GM23248 (cell line): ENCODE data around the gene ENTREP3. TPM values are rescaled to one million over a fixed set of nuclear protein-coding genes. Genes with fewer than 3 reads are reported as not detected.

Experiments
- DNase-seq: peaks from one replicate; pipeline ENCODE4 v3.0.0-alpha.2; 2015
- H2AFZ ChIP-seq: fragments of 200-600 bp; sonication (generic); 2 replicates; pipeline ENCODE4 v1.6.1; 2016; ENCODE audit warnings: antibody characterized with exemption
- H3F3A ChIP-seq: fragments of 200-600 bp; sonication (generic); 2 replicates; pipeline ENCODE4 v1.6.1; 2016; ENCODE audit warnings: mild to moderate bottlenecking, antibody characterized with exemption, mixed run types; ENCODE audit not compliant: insufficient read depth
- H3K27ac ChIP-seq: fragments of 200-600 bp; sonication (generic); 2 replicates; pipeline ENCODE4 v1.5.1; 2016; ENCODE audit warnings: mild to moderate bottlenecking
- H3K27me3 ChIP-seq: fragments of 200-600 bp; sonication (generic); replicated peaks from 2 replicates; pipeline ENCODE4 v1.6.1; 2016; ENCODE audit warnings: mild to moderate bottlenecking; ENCODE audit not compliant: insufficient read depth
- H3K36me3 ChIP-seq: fragments of 200-600 bp; sonication (generic); 2 replicates; pipeline ENCODE4 v1.6.1; 2016; ENCODE audit warnings: low read depth, mild to moderate bottlenecking
- H3K4me1 ChIP-seq: fragments of 200-600 bp; sonication (generic); 2 replicates; pipeline ENCODE4 v1.6.1; 2016; ENCODE audit warnings: mild to moderate bottlenecking; ENCODE audit not compliant: insufficient read depth
- H3K4me2 ChIP-seq: fragments of 200-600 bp; sonication (generic); one replicate; pipeline ENCODE4 v1.6.1; 2016; ENCODE audit warnings: mild to moderate bottlenecking; ENCODE audit not compliant: unreplicated experiment
- H3K4me3 ChIP-seq: fragments of 200-600 bp; sonication (generic); 2 replicates; pipeline ENCODE4 v1.5.1; 2016; ENCODE audit warnings: mild to moderate bottlenecking
- H3K79me2 ChIP-seq: fragments of 200-600 bp; sonication (generic); 2 replicates; pipeline ENCODE4 v1.6.1; 2016; ENCODE audit warnings: mild to moderate bottlenecking; ENCODE audit not compliant: insufficient read depth
- H3K9ac ChIP-seq: fragments of 200-600 bp; sonication (generic); 2 replicates; pipeline ENCODE4 v1.6.1; 2016; ENCODE audit warnings: mild to moderate bottlenecking
- H3K9me2 ChIP-seq: fragments of 200-600 bp; sonication (generic); 2 replicates; pipeline ENCODE4 v1.6.1; 2016; ENCODE audit warnings: mixed run types, mild to moderate bottlenecking, moderate library complexity; ENCODE audit not compliant: insufficient read depth
- H3K9me3 ChIP-seq: fragments of 200-600 bp; sonication (generic); one replicate; pipeline ENCODE4 v1.6.1; 2017; ENCODE audit warnings: low read depth
- H4K20me1 ChIP-seq: fragments of 200-600 bp; sonication (generic); 2 replicates; pipeline ENCODE4 v1.6.0; 2016; ENCODE audit not compliant: insufficient read depth
- EZH2 ChIP-seq: fragments of 200-600 bp; sonication (generic); IDR thresholded peaks from 2 replicates; pipeline ENCODE4 v1.6.1; 2018; ENCODE audit warnings: antibody characterized with exemption, mild to moderate bottlenecking; ENCODE audit not compliant: insufficient read depth, poor library complexity, severe bottlenecking
- EZH2phosphoT487 ChIP-seq: fragments of 200-600 bp; sonication (generic); IDR thresholded peaks from 2 replicates; pipeline ENCODE4 v1.6.1; 2018; ENCODE audit warnings: antibody characterized with exemption, moderate library complexity, mild to moderate bottlenecking, low read depth; ENCODE audit not compliant: insufficient read depth
- WGBS, 2 experiments: methylation state at CpG; one replicate each; pipeline ENCODE4 v1.1.6; 2015 to 2017; ENCODE audit warnings: low lambda C conversion rate in 2 of 2, low coverage in 1 of 2; ENCODE audit errors: missing lambda C conversion rate in 2 of 2; 5-methylcytosine and 5-hydroxymethylcytosine counted together
- in situ Hi-C: fragments of 300-500 bp; cut with MboI; formaldehyde crosslinking; loops from 2 replicates; pipeline ENCODE4 v1.15.0; 2020
- polyA plus RNA-seq: library from polyadenylated mRNA; unstranded; fragments of >200 nt; fragmentation: Nextera tagmentation; extraction: Ambion mirVana; gene quantifications from 2 replicates; pipeline ENCODE4 v1.2.1, GENCODE V29; 2016
- total RNA-seq: library from RNA; depleted of rRNA; stranded (reverse); fragments of >200 nt; shearing (Covaris generic); gene quantifications from 2 replicates; pipeline ENCODE4 v1.2.3, GENCODE V29; 2014

The ENTREP3 gene
- total and polyA plus RNA-seq, 2 experiments from 2014 or later, result 8.0 TPM

DNA sequence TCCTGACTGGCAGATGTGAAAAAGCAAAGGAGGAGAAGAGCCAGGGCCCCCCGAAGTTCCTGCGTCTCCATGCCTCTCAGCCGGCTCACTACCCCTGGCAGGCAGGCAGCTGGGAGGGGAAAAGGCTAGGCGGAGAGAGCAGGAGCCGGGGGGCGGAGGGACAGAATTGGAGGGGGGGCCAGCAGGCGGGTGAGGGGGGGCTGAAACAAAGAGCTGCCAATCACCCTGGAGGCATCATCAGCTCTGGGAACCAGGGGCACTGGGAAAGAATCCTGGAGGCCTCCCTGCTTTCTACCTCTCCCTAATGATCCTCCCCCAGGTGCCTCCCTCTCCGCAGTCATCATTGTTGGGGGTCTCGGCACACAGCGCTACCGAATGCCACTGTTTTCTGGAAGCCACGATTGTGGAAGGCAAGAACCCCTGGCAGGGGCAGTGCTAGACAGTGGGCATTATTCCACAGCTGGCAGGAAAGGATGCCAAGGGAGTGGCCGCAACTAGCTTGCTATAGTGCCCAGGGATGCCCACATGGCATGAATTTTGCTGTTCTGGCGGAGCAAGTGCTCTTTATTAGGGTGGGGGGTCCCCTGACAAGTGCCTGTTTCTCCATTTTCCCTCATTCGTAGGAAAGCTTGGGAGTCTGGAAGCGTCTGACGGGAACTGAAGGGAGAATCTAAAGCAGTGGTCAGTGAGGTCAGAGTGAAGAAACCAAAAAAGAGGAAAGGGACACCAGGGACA, 47.3 kb downstream of the ENTREP3 start, which contains the start of gene THBS3:
Gene THBS3, minus strand, starts transcription at position 92 of the 735 bp plus-strand sequence. Its CDS starts 21 bp downstream, at position 71.
- peaks cover 16% of the 10 kb centered on the region for H3K4me1 ChIP-seq
- H3K79me2 ChIP-seq, result peaks cover 13% of the 10 kb centered on the region
- H3K4me3 ChIP-seq, result peak within 1 kb of the TSS; percentile 98
- TF ChIP-seq EZH2 (no peak), EZH2phosphoT487 (no peak)
- no peaks in the 10 kb centered on the region for H4K20me1 ChIP-seq
- peak within 1 kb of the TSS; percentile 96 for H3K4me2 ChIP-seq
- peak within 1 kb of the TSS; percentile 96 for H3K27ac ChIP-seq
- DNase-seq, result peak; percentile 60
- in situ Hi-C loops, result no loop called here
- H2AFZ ChIP-seq, result peak within 1 kb of the TSS; percentile 72
- H3K9ac ChIP-seq, result peak within 1 kb of the TSS; percentile 99
- peaks cover 4% of the 10 kb centered on the region for H3F3A ChIP-seq
- H3K9me2 ChIP-seq, result no peaks in the 10 kb centered on the region
- no peaks in the 10 kb centered on the region for H3K9me3 ChIP-seq
- H3K27me3 ChIP-seq, result no peaks in the 10 kb centered on the region
- 4% methylated on average over 14 to 17 of the region's 17 CpGs for WGBS, 2 experiments
- no peaks in the 10 kb centered on the region for H3K36me3 ChIP-seq

DNA sequence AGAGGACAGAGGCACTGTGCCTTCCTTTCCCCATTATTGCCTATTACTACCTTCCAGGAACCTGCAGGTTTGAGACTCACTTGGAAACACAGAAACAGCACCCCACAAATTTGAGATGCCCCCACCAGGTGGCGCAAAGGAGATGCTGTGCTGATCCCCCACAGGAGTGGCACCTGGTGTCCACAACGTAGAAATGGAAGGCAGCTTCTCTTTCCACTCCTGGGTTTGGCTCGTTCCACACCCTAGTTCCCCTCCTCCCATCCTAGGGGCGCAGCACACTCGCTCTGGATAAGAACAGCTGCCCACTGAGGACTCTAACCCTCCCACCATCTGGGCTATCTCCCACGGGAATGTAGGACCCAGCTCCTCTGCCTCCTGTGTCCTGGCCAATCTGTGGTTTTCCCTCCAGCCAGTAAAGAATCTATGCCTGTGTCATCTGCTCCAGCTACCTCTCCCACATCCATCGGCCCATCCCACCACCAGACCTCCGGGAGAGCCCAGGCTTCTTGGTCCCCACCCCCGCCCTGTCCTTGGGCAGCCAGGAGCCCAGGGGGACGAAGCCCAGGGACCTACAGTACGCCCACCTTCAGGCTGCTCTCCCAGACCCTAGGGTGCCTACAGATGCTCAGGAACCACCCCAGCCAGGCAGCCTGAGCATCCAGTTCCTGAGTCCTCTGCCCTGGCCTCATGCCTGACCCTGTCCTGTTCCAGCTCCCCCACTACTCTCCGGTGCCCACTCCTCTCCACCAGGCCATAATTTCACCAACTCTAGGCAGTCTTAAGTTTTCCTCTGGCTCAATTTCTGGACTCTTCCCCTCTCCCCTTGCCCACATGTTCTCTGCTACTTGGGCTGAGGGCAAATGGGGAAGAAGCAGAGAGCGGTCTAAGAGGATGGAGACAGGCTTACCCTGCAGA, 48.1 kb downstream of the ENTREP3 start:
- DNase-seq, result peak; percentile 89
- peak overlapping the region; percentile 99 for H3K9ac ChIP-seq
- H2AFZ ChIP-seq, result peak overlapping the region; percentile 63
- no peaks in the 10 kb centered on the region for H3K36me3 ChIP-seq
- peak overlapping the region; percentile 96 for H3K4me2 ChIP-seq
- peaks cover 4% of the 10 kb centered on the region for H3F3A ChIP-seq
- peak overlapping the region; percentile 98 for H3K4me3 ChIP-seq
- H3K27me3 ChIP-seq, result no peaks in the 10 kb centered on the region
- no peak for TF ChIP-seq EZH2
- TF ChIP-seq EZH2phosphoT487, result no peak
- H3K4me1 ChIP-seq, result peaks cover 16% of the 10 kb centered on the region
- in situ Hi-C loops, result no loop called here
- H3K79me2 ChIP-seq, result peaks cover 13% of the 10 kb centered on the region
- H3K9me2 ChIP-seq, result no peaks in the 10 kb centered on the region
- H3K27ac ChIP-seq, result peak overlapping the region; percentile 96
- no peaks in the 10 kb centered on the region for H3K9me3 ChIP-seq
- 4 to 5% methylated on average over 11 to 13 of the region's 13 CpGs for WGBS, 2 experiments
- H4K20me1 ChIP-seq, result no peaks in the 10 kb centered on the region

DNA sequence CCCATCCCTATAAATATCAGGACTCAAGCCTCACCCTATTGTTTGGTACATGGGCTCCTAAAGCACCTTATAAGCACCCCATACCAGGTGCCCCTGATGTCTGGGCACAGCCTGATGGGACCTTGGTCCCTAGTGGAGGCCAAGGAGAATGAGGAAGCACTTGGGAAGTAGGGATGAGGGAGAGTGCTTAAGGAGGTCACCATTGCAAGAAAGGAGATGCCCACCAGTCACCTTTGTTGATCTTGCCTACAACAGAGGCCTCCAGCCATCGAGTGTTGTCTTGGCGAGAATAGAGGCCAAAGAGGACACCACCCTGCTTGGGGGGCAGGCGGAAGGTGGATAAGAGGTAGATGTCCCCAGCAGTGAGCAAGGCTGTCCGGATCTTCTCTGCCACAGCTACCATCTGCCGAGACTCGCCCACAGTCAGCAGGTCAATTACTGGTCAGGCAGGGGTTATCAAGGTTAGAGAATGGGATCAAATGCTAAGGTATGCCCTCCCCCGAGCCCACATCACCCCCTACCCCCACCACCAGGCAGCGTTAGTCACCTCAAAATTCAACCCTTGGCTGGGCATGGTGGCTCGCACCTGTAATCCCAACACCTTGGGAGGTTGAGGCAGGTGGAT, 49.2 kb downstream of the ENTREP3 start:
- WGBS, 2 experiments, result 57 to 73% methylated on average over 8 to 9 of the region's 9 CpGs

DNA sequence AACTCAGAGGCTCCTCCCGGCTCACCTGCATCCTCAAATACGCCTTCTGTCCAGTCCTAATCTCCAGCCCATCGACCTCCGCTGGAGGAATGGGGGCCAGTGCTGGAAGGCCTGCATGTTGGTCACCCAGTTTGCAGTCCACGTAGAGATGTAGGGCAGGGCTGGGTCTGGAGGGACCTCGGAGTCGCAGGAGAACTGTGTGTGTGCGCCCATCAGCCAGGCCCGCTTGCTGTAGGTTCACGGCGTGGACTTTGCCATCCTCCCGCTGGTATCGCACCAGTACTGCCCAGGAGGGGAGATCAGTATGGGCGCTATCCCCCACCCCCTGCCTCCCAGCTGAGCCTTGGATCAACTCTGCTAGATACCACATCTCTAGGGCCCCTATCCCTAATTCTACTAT, 50.2 kb downstream of the ENTREP3 start:
- no peak overlapping the region for H3K9ac ChIP-seq
- H3K9me3 ChIP-seq, result no peaks in the 10 kb centered on the region
- no peak for DNase-seq
- H2AFZ ChIP-seq, result no peak overlapping the region
- H3K4me1 ChIP-seq, result peaks cover 16% of the 10 kb centered on the region
- H3K9me2 ChIP-seq, result no peaks in the 10 kb centered on the region
- H3K4me2 ChIP-seq, result no peak overlapping the region
- WGBS, 2 experiments, result 86 to 88% methylated on average over 14 of the region's 14 CpGs
- no peak overlapping the region for H3K4me3 ChIP-seq
- in situ Hi-C loops, result no loop called here
- H3K79me2 ChIP-seq, result peaks cover 9% of the 10 kb centered on the region
- H3K27me3 ChIP-seq, result no peaks in the 10 kb centered on the region
- no peak for TF ChIP-seq EZH2
- no peak for TF ChIP-seq EZH2phosphoT487
- no peaks in the 10 kb centered on the region for H4K20me1 ChIP-seq
- no peaks in the 10 kb centered on the region for H3K36me3 ChIP-seq
- no peak overlapping the region for H3K27ac ChIP-seq
- peaks cover 4% of the 10 kb centered on the region for H3F3A ChIP-seq

More for the DNA sequence above, 49.2 kb downstream of the ENTREP3 start:
- H3K4me1 ChIP-seq, result peaks cover 16% of the 10 kb centered on the region
- no peaks in the 10 kb centered on the region for H4K20me1 ChIP-seq
- H3K9me2 ChIP-seq, result no peaks in the 10 kb centered on the region
- no peak overlapping the region for H3K9ac ChIP-seq
- H3K79me2 ChIP-seq, result peaks cover 13% of the 10 kb centered on the region
- peaks cover 4% of the 10 kb centered on the region for H3F3A ChIP-seq
- in situ Hi-C loops, result no loop called here
- H3K9me3 ChIP-seq, result no peaks in the 10 kb centered on the region
- no peaks in the 10 kb centered on the region for H3K27me3 ChIP-seq
- DNase-seq, result no peak
- no peak overlapping the region for H3K4me3 ChIP-seq
- no peak overlapping the region for H3K4me2 ChIP-seq
- no peak overlapping the region for H3K27ac ChIP-seq
- TF ChIP-seq EZH2 (no peak), EZH2phosphoT487 (no peak)
- no peak overlapping the region for H2AFZ ChIP-seq
- no peaks in the 10 kb centered on the region for H3K36me3 ChIP-seq
